HG03520 (cell line): ENCODE results near the gene DAB2IP.
"Not testable (repeated sequence)": the region's sequence is repeated elsewhere in the genome, so short reads cannot be mapped to it uniquely, and the experiment has no call there.

Experiments used
- ATAC-seq: cut with Tn5 transposase; IDR thresholded peaks from one replicate; pipeline ENCODE4 v1.9.1; 2021; ENCODE audit warnings: mild to moderate bottlenecking, moderate library complexity; ENCODE audit not compliant: unreplicated experiment

The DAB2IP gene

GRCh38 chr9:121651295-121652020 is at the start of gene DAB2IP:
TSS of gene DAB2IP (plus strand) at chr9:121651634. CDS start at chr9:121651776, 142 bp downstream.
- ATAC-seq, result no peak

- no peak for ATAC-seq
These were observed 48.4 kb upstream of the DAB2IP start for GRCh38 chr9:121603028-121603427.

- no peak for ATAC-seq
These were observed 47.2 kb upstream of the DAB2IP start for GRCh38 chr9:121604242-121604641.

GRCh38 chr9:121604654-121605053 is 46.8 kb upstream of the DAB2IP start:
- no peak for ATAC-seq

GRCh38 chr9:121607434-121608167 is 43.8 kb upstream of the DAB2IP start:
- ATAC-seq, result no peak

GRCh38 chr9:121608168-121608853 is 43.1 kb upstream of the DAB2IP start:
- no peak for ATAC-seq

GRCh38 chr9:121609822-121610637 is 41.4 kb upstream of the DAB2IP start:
- ATAC-seq, result no peak

- no peak for ATAC-seq
These were observed 40.8 kb upstream of the DAB2IP start for GRCh38 chr9:121610638-121610953.

- no peak for ATAC-seq
These were observed 38.9 kb upstream of the DAB2IP start for GRCh38 chr9:121612511-121612998.

- no peak for ATAC-seq
These were observed 38.3 kb upstream of the DAB2IP start for GRCh38 chr9:121613009-121613752.

- no peak for ATAC-seq
These were observed 35.2 kb upstream of the DAB2IP start for GRCh38 chr9:121616123-121616755.

GRCh38 chr9:121618504-121618903 is 32.9 kb upstream of the DAB2IP start:
- no peak for ATAC-seq

- ATAC-seq, result not testable (repeated sequence)
These were observed 32.5 kb upstream of the DAB2IP start for GRCh38 chr9:121618910-121619309.

GRCh38 chr9:121619545-121620324 is 31.7 kb upstream of the DAB2IP start:
- no peak for ATAC-seq

- ATAC-seq, result no peak
These were observed 31.1 kb upstream of the DAB2IP start for GRCh38 chr9:121620325-121620673.

- no peak for ATAC-seq
These were observed 30.5 kb upstream of the DAB2IP start for GRCh38 chr9:121620777-121621449.

- no peak for ATAC-seq
These were observed 28.8 kb upstream of the DAB2IP start for GRCh38 chr9:121622387-121623203.

- ATAC-seq, result not testable (repeated sequence)
These were observed 28.0 kb upstream of the DAB2IP start for GRCh38 chr9:121623430-121623829.
